Measurements from ENCODE around the gene JARID2. TPM values are rescaled to one million over a fixed set of nuclear protein-coding genes. Genes with fewer than 3 reads are reported as not detected.

The JARID2 gene
- total RNA-seq, 1 donor, result 9.1 TPM

- DNase-seq (ENCODE audit: low read depth), result peak; percentile 70
Observed at GRCh38 chr6:15495375-15495901, 249.6 kb downstream of the JARID2 start.

GRCh38 chr6:15496345-15497131 is 250.7 kb downstream of the JARID2 start:
- H3K4me3 ChIP-seq (ENCODE audit: low read depth, low read length), result no peak overlapping the region
- no peak for TF ChIP-seq CTCF (IDR thresholded peaks at IDR 0.05; ENCODE audit: insufficient read depth, low read depth, low read length)
- no peak for DNase-seq (ENCODE audit: low read depth)

More at GRCh38 chr6:15495375-15495901, 249.6 kb downstream of the JARID2 start:
- no peak for TF ChIP-seq CTCF (IDR thresholded peaks at IDR 0.05; ENCODE audit: insufficient read depth, low read depth, low read length)
- no peak overlapping the region for H3K4me3 ChIP-seq (ENCODE audit: low read depth, low read length)

- no peak for DNase-seq (ENCODE audit: low read depth)
- TF ChIP-seq CTCF (IDR thresholded peaks at IDR 0.05; ENCODE audit: insufficient read depth, low read depth, low read length), result no peak
- H3K4me3 ChIP-seq (ENCODE audit: low read depth, low read length), result no peak overlapping the region
Observed at GRCh38 chr6:15498640-15499039, 252.8 kb downstream of the JARID2 start.

- no peak overlapping the region for H3K4me3 ChIP-seq (ENCODE audit: low read depth, low read length)
- no peak for TF ChIP-seq CTCF (IDR thresholded peaks at IDR 0.05; ENCODE audit: insufficient read depth, low read depth, low read length)
- DNase-seq (ENCODE audit: low read depth), result no peak
Observed at GRCh38 chr6:15499125-15499524, 253.3 kb downstream of the JARID2 start.

- no peak for TF ChIP-seq CTCF (IDR thresholded peaks at IDR 0.05; ENCODE audit: insufficient read depth, low read depth, low read length)
- no peak overlapping the region for H3K4me3 ChIP-seq (ENCODE audit: low read depth, low read length)
- no peak for DNase-seq (ENCODE audit: low read depth)
Observed at GRCh38 chr6:15499591-15499990, 253.7 kb downstream of the JARID2 start.

GRCh38 chr6:15500078-15500740 is 254.3 kb downstream of the JARID2 start:
- TF ChIP-seq CTCF (IDR thresholded peaks at IDR 0.05; ENCODE audit: insufficient read depth, low read depth, low read length), result no peak
- H3K4me3 ChIP-seq (ENCODE audit: low read depth, low read length), result no peak overlapping the region
- no peak for DNase-seq (ENCODE audit: low read depth)
